HEK293 (cell line): ENCODE data around the gene RNF151.

Experiments
- CTCF ChIA-PET: fragments of 350-600 bp; formaldehyde crosslinking; extraction: SDS; loops from one replicate; lab custom pipeline; 2021; ENCODE audit warnings: antibody characterized with exemption; lab: Yijun Ruan, JAX
- POLR2A ChIA-PET: fragments of 300-600 bp; formaldehyde crosslinking; extraction: SDS; loops from one replicate; lab custom pipeline; 2020; ENCODE audit warnings: antibody characterized with exemption, inconsistent platforms; lab: Yijun Ruan, JAX
- H3K27ac ChIP-seq: fragments of 200-500 bp; sonication (Bioruptor generic); 2 replicates; pipeline ENCODE4 v1.5.1; 2014; ENCODE audit warnings: low read depth, low read length, control low read depth, inconsistent platforms; ENCODE audit errors: extremely low read depth
- H3K36me3 ChIP-seq, 2 experiments: fragments of 200-500 bp in 1 of 2; sonication (Bioruptor generic) in 1 of 2; 1 replicate in 1 of 2; 2 replicates in 1 of 2; pipeline ENCODE4 v1.5.1; 2014 to 2017; ENCODE audit warnings: inconsistent platforms in 2 of 2, low read length in 2 of 2; ENCODE audit not compliant: control insufficient read depth in 2 of 2, insufficient read depth in 1 of 2
- H3K4me1 ChIP-seq: fragments of 200-500 bp; sonication (Bioruptor generic); 2 replicates; pipeline ENCODE4 v1.5.1; 2014; ENCODE audit warnings: mild to moderate bottlenecking, low read length, inconsistent platforms; ENCODE audit not compliant: control insufficient read depth, insufficient read depth
- H3K4me3 ChIP-seq: 2 replicates; pipeline ENCODE4 v1.5.1; 2011; ENCODE audit warnings: low read depth, mild to moderate bottlenecking, control low read depth, low read length, moderate library complexity
- H3K9me3 ChIP-seq: fragments of 200-500 bp; sonication (Bioruptor generic); 2 replicates; pipeline ENCODE4 v1.5.1; 2014; ENCODE audit warnings: low read depth, low read length, inconsistent platforms; ENCODE audit not compliant: control insufficient read depth, insufficient read depth
- BCL11A ChIP-seq: fragments of 450-650 bp; formaldehyde crosslinking; IDR thresholded peaks from 2 replicates; pipeline ENCODE4 v1.5.1; 2016; ENCODE audit warnings: low read depth, missing biosample characterization, missing genetic modification characterization
- EGR2 ChIP-seq: fragments of 450-650 bp; formaldehyde crosslinking; IDR thresholded peaks from 2 replicates; pipeline ENCODE4 v1.5.1; 2016; ENCODE audit warnings: low read depth, missing biosample characterization, missing genetic modification characterization
- HOXD13 ChIP-seq: sonication (generic); formaldehyde crosslinking; IDR thresholded peaks from 2 replicates; pipeline ENCODE4 v1.8.0; 2022; ENCODE audit warnings: missing genetic modification reagents, borderline replicate concordance
- PRDM4 ChIP-seq: fragments of 450-650 bp; formaldehyde crosslinking; IDR thresholded peaks from 2 replicates; pipeline ENCODE4 v1.5.1; 2017; ENCODE audit warnings: missing biosample characterization, missing genetic modification characterization
- WT1 ChIP-seq: fragments of 450-650 bp; formaldehyde crosslinking; IDR thresholded peaks from 2 replicates; pipeline ENCODE4 v1.5.1; 2016; ENCODE audit warnings: missing biosample characterization, missing genetic modification characterization
- YY2 ChIP-seq: fragments of 450-650 bp; formaldehyde crosslinking; IDR thresholded peaks from 2 replicates; pipeline ENCODE4 v1.5.1; 2016; ENCODE audit warnings: missing biosample characterization, missing genetic modification characterization
- ZFHX2 ChIP-seq: fragments of 450-650 bp; formaldehyde crosslinking; conservative IDR thresholded peaks from 2 replicates; pipeline ENCODE4 v1.5.1; 2016; ENCODE audit warnings: missing biosample characterization, missing genetic modification characterization
- ZFP41 ChIP-seq: fragments of 450-650 bp; formaldehyde crosslinking; IDR thresholded peaks from 2 replicates; pipeline ENCODE4 v1.5.1; 2016; ENCODE audit warnings: missing biosample characterization, missing genetic modification characterization, borderline replicate concordance
- ZNF157 ChIP-seq: fragments of 450-650 bp; formaldehyde crosslinking; IDR thresholded peaks from 2 replicates; pipeline ENCODE4 v1.5.1; 2016; ENCODE audit warnings: missing biosample characterization, missing genetic modification characterization
- ZNF18 ChIP-seq: fragments of 450-650 bp; formaldehyde crosslinking; IDR thresholded peaks from 2 replicates; pipeline ENCODE4 v1.5.1; 2016; ENCODE audit warnings: missing biosample characterization, missing genetic modification characterization
- ZNF23 ChIP-seq: fragments of 450-650 bp; formaldehyde crosslinking; IDR thresholded peaks from 2 replicates; pipeline ENCODE4 v1.5.1; 2016; ENCODE audit warnings: missing biosample characterization, missing genetic modification characterization, borderline replicate concordance
- ZNF248 ChIP-seq: fragments of 450-650 bp; formaldehyde crosslinking; IDR thresholded peaks from 2 replicates; pipeline ENCODE4 v1.5.1; 2017; ENCODE audit warnings: missing biosample characterization, missing genetic modification characterization
- ZNF341 ChIP-seq: fragments of 450-650 bp; formaldehyde crosslinking; IDR thresholded peaks from 2 replicates; pipeline ENCODE4; 2016; ENCODE audit warnings: low read depth, missing biosample characterization, missing genetic modification characterization
- ZNF629 ChIP-seq: fragments of 450-650 bp; formaldehyde crosslinking; IDR thresholded peaks from 2 replicates; pipeline ENCODE4 v1.5.1; 2017; ENCODE audit warnings: missing biosample characterization, missing genetic modification characterization
- ZNF677 ChIP-seq: fragments of 450-650 bp; IDR thresholded peaks from 2 replicates; pipeline ENCODE4 v1.5.0; 2018; ENCODE audit warnings: missing biosample characterization, mild to moderate bottlenecking, missing genetic modification characterization, moderate library complexity
- ZNF76 ChIP-seq: fragments of 450-650 bp; formaldehyde crosslinking; IDR thresholded peaks from 2 replicates; pipeline ENCODE4; 2016; ENCODE audit warnings: low read depth, missing biosample characterization, missing genetic modification characterization, borderline replicate concordance
- TF ChIP-seq, protein P1 (sequence below): fragments of 450-650 bp; formaldehyde crosslinking; IDR thresholded peaks from 2 replicates; pipeline ENCODE4 v1.5.1; 2016; ENCODE audit warnings: missing biosample characterization, missing genetic modification characterization
- TF ChIP-seq, protein P2 (sequence below): fragments of 450-650 bp; formaldehyde crosslinking; IDR thresholded peaks from 2 replicates; pipeline ENCODE4 v1.5.1; 2016; ENCODE audit warnings: missing biosample characterization, missing genetic modification characterization, low read depth
- TF ChIP-seq, protein P3 (sequence below): fragments of 450-650 bp; formaldehyde crosslinking; IDR thresholded peaks from 2 replicates; pipeline ENCODE4 v1.5.1; 2016; ENCODE audit warnings: missing biosample characterization, missing genetic modification characterization

The RNF151 gene

GRCh38 chr16:1968146-1968953 lies 1.7 kb downstream of the RNF151 start:
- Histone ChIP-seq H3K4me1 (no peaks in the 10 kb centered on the region), H3K27ac (no peak overlapping the region), H3K4me3 (no peak overlapping the region), H3K9me3 (no peaks in the 10 kb centered on the region), H3K36me3 (peaks cover 0 to 18% of the 10 kb centered on the region in 2 experiments; a peak in 1 of 3 replicates)
- CTCF ChIA-PET, result interaction anchor here (0.6 to 0.7 kb wide), 2 partner anchors 133 to 1113 kb away, joined by 4 read pairs; no protein-coding TSS in a partner anchor
- POLR2A ChIA-PET, result interaction anchor here (1.0 kb wide), 1 partner anchor 36 kb away, joined by 3 read pairs; no protein-coding TSS in a partner anchor
- TF ChIP-seq, protein P1, sequence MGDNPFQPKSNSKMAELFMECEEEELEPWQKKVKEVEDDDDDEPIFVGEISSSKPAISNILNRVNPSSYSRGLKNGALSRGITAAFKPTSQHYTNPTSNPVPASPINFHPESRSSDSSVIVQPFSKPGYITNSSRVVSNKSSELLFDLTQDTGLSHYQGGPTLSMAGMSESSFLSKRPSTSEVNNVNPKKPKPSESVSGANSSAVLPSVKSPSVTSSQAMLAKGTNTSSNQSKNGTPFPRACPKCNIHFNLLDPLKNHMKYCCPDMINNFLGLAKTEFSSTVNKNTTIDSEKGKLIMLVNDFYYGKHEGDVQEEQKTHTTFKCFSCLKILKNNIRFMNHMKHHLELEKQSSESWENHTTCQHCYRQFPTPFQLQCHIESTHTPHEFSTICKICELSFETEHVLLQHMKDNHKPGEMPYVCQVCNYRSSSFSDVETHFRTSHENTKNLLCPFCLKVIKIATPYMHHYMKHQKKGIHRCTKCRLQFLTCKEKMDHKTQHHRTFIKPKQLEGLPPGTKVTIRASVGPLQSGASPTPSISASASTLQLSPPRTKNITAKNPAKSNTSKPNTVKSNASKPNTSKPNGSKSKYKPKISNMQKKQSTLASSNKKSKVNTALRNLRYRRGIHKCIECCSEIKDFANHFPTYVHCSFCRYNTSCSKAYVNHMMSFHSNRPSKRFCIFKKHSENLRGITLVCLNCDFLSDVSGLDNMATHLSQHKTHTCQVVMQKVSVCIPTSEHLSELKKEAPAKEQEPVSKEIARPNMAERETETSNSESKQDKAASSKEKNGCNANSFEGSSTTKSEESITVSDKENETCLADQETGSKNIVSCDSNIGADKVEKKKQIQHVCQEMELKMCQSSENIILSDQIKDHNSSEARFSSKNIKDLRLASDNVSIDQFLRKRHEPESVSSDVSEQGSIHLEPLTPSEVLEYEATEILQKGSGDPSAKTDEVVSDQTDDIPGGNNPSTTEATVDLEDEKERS, result no peak
- TF ChIP-seq, protein P2, sequence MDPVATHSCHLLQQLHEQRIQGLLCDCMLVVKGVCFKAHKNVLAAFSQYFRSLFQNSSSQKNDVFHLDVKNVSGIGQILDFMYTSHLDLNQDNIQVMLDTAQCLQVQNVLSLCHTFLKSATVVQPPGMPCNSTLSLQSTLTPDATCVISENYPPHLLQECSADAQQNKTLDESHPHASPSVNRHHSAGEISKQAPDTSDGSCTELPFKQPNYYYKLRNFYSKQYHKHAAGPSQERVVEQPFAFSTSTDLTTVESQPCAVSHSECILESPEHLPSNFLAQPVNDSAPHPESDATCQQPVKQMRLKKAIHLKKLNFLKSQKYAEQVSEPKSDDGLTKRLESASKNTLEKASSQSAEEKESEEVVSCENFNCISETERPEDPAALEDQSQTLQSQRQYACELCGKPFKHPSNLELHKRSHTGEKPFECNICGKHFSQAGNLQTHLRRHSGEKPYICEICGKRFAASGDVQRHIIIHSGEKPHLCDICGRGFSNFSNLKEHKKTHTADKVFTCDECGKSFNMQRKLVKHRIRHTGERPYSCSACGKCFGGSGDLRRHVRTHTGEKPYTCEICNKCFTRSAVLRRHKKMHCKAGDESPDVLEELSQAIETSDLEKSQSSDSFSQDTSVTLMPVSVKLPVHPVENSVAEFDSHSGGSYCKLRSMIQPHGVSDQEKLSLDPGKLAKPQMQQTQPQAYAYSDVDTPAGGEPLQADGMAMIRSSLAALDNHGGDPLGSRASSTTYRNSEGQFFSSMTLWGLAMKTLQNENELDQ (tag by site-specific recombination), result no peak
- TF ChIP-seq ZNF341, result no peak
- peak; percentile 89 for TF ChIP-seq EGR2
- TF ChIP-seq, protein P3, sequence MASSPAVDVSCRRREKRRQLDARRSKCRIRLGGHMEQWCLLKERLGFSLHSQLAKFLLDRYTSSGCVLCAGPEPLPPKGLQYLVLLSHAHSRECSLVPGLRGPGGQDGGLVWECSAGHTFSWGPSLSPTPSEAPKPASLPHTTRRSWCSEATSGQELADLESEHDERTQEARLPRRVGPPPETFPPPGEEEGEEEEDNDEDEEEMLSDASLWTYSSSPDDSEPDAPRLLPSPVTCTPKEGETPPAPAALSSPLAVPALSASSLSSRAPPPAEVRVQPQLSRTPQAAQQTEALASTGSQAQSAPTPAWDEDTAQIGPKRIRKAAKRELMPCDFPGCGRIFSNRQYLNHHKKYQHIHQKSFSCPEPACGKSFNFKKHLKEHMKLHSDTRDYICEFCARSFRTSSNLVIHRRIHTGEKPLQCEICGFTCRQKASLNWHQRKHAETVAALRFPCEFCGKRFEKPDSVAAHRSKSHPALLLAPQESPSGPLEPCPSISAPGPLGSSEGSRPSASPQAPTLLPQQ (tag by site-specific recombination), result no peak
- no peak for TF ChIP-seq ZNF23 (tag by site-specific recombination)
- no peak for TF ChIP-seq ZNF157 (tag by site-specific recombination)
- TF ChIP-seq HOXD13, result no peak
- no peak for TF ChIP-seq ZNF629 (tag by site-specific recombination)
- peak; percentile 67 for TF ChIP-seq ZFHX2 (tag by site-specific recombination)
- no peak for TF ChIP-seq YY2

DNA sequence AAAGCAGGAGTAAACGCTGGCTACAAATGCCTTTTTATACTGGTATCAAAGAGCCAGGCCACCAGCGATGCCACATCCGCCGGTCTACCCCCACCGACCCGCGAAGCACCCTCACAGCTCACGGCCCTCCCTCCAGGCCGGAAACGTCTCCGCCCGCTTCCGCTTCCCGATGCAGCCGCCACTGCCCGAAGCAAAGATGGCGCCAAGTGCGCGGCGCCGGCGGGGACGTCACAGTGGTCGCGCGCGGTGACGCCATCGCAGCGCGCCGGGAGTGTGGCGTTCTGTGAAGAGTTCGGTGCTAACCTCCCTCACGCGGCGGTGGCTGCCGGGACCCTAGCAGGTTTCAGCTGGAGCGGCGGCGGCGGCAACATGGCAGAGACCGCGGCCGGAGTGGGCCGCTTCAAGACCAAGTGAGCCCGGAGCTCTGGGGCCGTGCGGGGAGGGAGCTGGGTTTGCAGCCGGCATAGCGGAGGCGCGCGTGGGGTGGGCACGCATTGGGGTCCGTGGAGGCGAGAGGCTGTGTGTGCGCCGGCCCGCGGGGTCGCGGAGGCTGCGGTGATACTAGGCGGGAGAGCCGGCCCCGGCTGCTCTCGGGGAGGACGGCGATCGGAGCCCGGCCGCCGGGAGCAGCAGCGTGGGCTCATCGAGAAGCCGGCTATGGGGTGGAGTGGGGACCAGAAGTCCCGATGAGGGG lies 5.3 kb downstream of the RNF151 start, which contains the start of gene TBL3:
Gene TBL3, plus strand, starts transcription at position 258 of the 694 bp plus-strand sequence. Its CDS starts 112 bp downstream, at position 370.
- ChIA-PET CTCF (interaction anchor here (0.6 to 1.2 kb wide), 2 partner anchors 11 to 92 kb away, joined by 3 to 4 read pairs; no protein-coding TSS in a partner anchor), POLR2A (interaction anchor here (0.7 to 1.9 kb wide), 14 partner anchors 9 to 781 kb away, joined by 3 to 17 read pairs (median 3); partner anchors contain the start of genes GFER, MLST8, MSRB1 and NUBP2)
- Histone ChIP-seq H3K9me3 (no peaks in the 10 kb centered on the region), H3K27ac (peak within 1 kb of the TSS; percentile 88), H3K36me3 (peaks cover 0 to 32% of the 10 kb centered on the region in 2 experiments; a peak in 1 of 3 replicates), H3K4me3 (peak within 1 kb of the TSS; percentile 97), H3K4me1 (no peaks in the 10 kb centered on the region)
- TF ChIP-seq ZNF677 (tag by site-specific recombination), result no peak
- peak; percentile 96 for TF ChIP-seq ZNF76 (tag by site-specific recombination)
- no peak for TF ChIP-seq ZNF248
- no peak; the same call in 1 of the 2 replicates for TF ChIP-seq ZNF18 (tag by site-specific recombination)
- no peak for TF ChIP-seq ZFP41 (tag by site-specific recombination)
- TF ChIP-seq EGR2, result peak; percentile 51
- TF ChIP-seq, protein P3 (tag by site-specific recombination), result peak; percentile 85
- TF ChIP-seq WT1 (tag by site-specific recombination), result peak; percentile 64
- no peak for TF ChIP-seq PRDM4
- TF ChIP-seq BCL11A (tag by site-specific recombination), result no peak
